ENCODE results near the gene PUM1. TPM values are rescaled to one million over a fixed set of nuclear protein-coding genes. Genes with fewer than 3 reads are reported as not detected.
"Not testable (repeated sequence)": the region's sequence is repeated elsewhere in the genome, so short reads cannot be mapped to it uniquely, and the experiment has no call there.

The PUM1 gene
- total and polyA plus RNA-seq, 2 of the 8 experiments (the other 6 are each of a cell fraction or from before 2014, with no cell fraction given): 122 to 177 TPM

DNA sequence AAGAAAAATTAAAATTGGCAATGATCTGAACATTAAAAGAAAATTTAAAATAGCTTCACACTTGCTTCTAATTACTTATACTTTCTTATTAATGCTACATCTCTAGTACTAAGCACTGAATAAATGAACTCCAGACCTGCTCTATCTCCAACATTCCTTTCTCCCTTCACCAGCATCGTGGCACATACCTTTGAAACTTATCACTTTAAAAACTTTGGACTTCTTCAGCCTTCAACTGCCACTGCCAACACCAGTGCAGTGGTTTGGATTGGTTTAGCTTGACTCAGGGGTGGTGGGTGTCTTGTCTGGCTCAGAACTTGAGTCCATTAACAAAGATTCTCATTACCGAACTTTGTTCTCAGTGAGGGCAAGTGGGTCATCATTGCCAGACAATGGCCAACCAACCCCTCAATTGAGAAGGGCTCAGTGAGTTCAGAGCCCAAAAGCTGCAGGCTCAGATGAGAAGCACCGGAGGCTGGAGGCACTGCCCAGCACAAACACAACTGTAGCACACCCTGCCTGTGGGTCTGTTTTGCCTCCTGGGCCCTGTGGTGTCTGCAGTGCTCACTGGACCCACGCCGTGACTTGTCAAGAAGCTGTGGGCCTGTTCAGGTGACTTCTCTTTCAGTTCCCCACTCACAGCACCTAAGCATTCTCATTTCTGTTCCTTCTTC, 116.6 kb downstream of the PUM1 start:
- not testable (repeated sequence) for H2AFZ ChIP-seq (ENCODE audit: low read length); FAIRE-seq; H3K27me3 ChIP-seq (replicated peaks in 1 of 4; ENCODE audit: control insufficient read depth in 3 of 4, extremely low read depth in 1 of 4, insufficient read depth in 3 of 4, low read length in 3 of 4)

More for the DNA sequence above, 116.6 kb downstream of the PUM1 start:
- H3K9me3 ChIP-seq (ENCODE audit: insufficient read depth in 2 of 2, low read depth in 1 of 2, low read length in 1 of 2); H4K91ac ChIP-seq (replicated peaks; ENCODE audit: insufficient read length, low read length); H3K79me1 ChIP-seq (ENCODE audit: low read depth, low read length); H4K8ac ChIP-seq (ENCODE audit: extremely low read depth, insufficient read depth, low read length); H3K14ac ChIP-seq (ENCODE audit: insufficient read length); H2BK120ac ChIP-seq (replicated peaks; ENCODE audit: low read depth, low read length); DNase-seq (ENCODE audit: low read depth in 1 of 2, low spot score in 2 of 2); H4K5ac ChIP-seq (ENCODE audit: insufficient read length, low read depth, low read length); H3K23me2 ChIP-seq (ENCODE audit: low read depth, low read length); H3K4me2 ChIP-seq (ENCODE audit: insufficient read depth in 1 of 2, low read depth in 2 of 2, low read length in 2 of 2); H2BK15ac ChIP-seq (ENCODE audit: low read length); H3K4ac ChIP-seq (replicated peaks; ENCODE audit: insufficient read length, low read depth, low read length); H3K18ac ChIP-seq (ENCODE audit: extremely low read depth, low read length); H2BK20ac ChIP-seq (ENCODE audit: low read length); H3K23ac ChIP-seq (ENCODE audit: insufficient read length); H2BK5ac ChIP-seq (ENCODE audit: low read depth, low read length); H2AK5ac ChIP-seq (ENCODE audit: low read depth, low read length); H3K27ac ChIP-seq (ENCODE audit: low read depth, low read length); H3K56ac ChIP-seq (replicated peaks; ENCODE audit: insufficient read length, low read depth, low read length); H3K4me1 ChIP-seq (replicated peaks in 1 of 4; ENCODE audit: control insufficient read depth in 3 of 4, insufficient read depth in 4 of 4, low read length in 3 of 4); H3K9ac ChIP-seq (replicated peaks in 1 of 4; ENCODE audit: extremely low read depth in 1 of 4, low read depth in 3 of 4, low read length in 3 of 4); H2BK12ac ChIP-seq (ENCODE audit: low read depth, low read length); H3K4me3 ChIP-seq (ENCODE audit: extremely low read depth in 1 of 4, insufficient read depth in 2 of 4, low read depth in 3 of 4, low read length in 4 of 4): not testable (repeated sequence)
- WGBS, 2 experiments (ENCODE audit: extremely low coverage in 1 of 2, insufficient coverage in 1 of 2, insufficient read length in 1 of 2, insufficient replicate concordance in 2 of 2, low coverage in 1 of 2, low lambda C conversion rate in 2 of 2, missing lambda C conversion rate in 1 of 2): 88% methylated on average over 1 of the region's 5 CpGs; no CpG with 5 or more reads in 1 of the 2 experiments
- Histone ChIP-seq H3K79me2 (ENCODE audit: control insufficient read depth in 1 of 2, insufficient read depth in 2 of 2, low read length in 2 of 2) (peaks cover 0 to 12% of the 10 kb centered on the region in 2 experiments; a peak in 2 of 4 replicates), H4K20me1 (replicated peaks in 1 of 2; ENCODE audit: control insufficient read depth in 1 of 2, insufficient read depth in 2 of 2, low read length in 2 of 2) (peaks cover 0 to 14% of the 10 kb centered on the region in 2 experiments), H3K36me3 (ENCODE audit: control insufficient read depth in 2 of 4, insufficient read depth in 4 of 4, low read length in 3 of 4) (peaks cover 31 to 87% (median 69%) of the 10 kb centered on the region in 4 experiments)
- ChIA-PET POLR2A (ENCODE audit: partially characterized antibody) (interaction anchor here (0.6 kb wide), 1 partner anchor 327 kb away, joined by 3 read pairs; no protein-coding TSS in a partner anchor), CTCF (ENCODE audit: partially characterized antibody) (interaction anchor here (1.2 kb wide), 1 partner anchor 20 kb away, joined by 3 read pairs; no protein-coding TSS in a partner anchor)

Measured in H1 (cell line).